Spleen (tissue), 7 donors: ENCODE results near the gene CAPN9.

Experiments
- CTCF ChIP-seq, 11 experiments: fragments of 200-600 bp in 7 of 11; fragments of 450-650 bp in 4 of 11; sonication (generic) in 4 of 11; IDR thresholded peaks in 8 of 11; conservative IDR thresholded peaks in 3 of 11; 1 replicate in 7 of 11; 2 replicates in 4 of 11; pipeline versions ENCODE4 v1.4.0 to v1.8.0; 2016 to 2021; ENCODE audit warnings: antibody characterized with exemption in 11 of 11, inconsistent platforms in 4 of 11, mild to moderate bottlenecking in 1 of 11
- POLR2A ChIP-seq, 3 donors: fragments of 450-650 bp; IDR thresholded peaks; one replicate each; pipeline ENCODE4 v1.5.1; 2017; ENCODE audit warnings: antibody characterized with exemption in 3 of 3, mild to moderate bottlenecking in 1 of 3
- POLR2AphosphoS5 ChIP-seq, 3 donors: sonication (generic); formaldehyde crosslinking; IDR thresholded peaks; one replicate each; pipeline ENCODE4 v1.5.1; 2017; ENCODE audit warnings: antibody characterized with exemption in 3 of 3
- donor health status: DM: no; HTN: no; CAD: no; lungs with moderate emphysema.
- donor health status: DM: no; HTN: no; CAD: no.
- donor health status: DM: no; HTN: no; CAD: no.

DNA sequence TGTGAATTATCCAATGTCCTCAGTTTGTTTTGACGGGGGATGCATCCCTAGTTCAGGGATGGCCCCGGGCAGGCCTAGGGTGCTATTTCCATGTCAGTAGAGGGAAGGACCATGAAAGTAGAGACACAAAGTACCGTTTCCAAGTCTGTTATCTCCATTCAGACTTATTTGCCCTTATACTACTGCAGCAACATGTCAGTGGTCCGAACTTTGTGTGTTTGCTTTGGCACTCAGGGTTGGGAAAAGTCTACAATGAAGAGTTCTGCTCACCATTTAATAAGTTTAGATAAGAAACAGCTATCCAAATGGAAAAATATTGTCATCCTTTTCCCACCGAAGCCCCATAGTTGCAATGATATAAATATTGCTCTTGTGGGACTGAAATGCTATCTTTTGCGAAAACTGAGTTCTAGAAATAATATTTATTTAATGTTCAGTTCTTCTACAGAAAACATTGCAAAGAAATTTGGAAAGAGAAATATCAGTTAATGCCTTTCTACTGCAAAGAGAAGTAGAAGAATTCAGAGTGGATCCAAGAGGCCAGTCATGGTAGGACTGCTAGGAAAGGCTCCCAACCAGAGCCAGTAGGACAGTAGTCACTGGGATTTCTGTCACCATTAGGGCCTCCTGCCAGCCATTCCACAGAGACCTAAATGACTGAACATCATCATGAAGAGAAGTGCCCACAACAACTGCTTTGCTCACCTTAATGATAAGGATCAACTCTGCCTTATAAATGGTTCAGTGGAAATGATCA, 21.8 kb upstream of the CAPN9 start:
- TF ChIP-seq CTCF (IDR thresholded peaks at IDR 0.05 in 8 of 11, conservative IDR thresholded peaks at IDR 0.05 in 3 of 11) (no peak), POLR2A (IDR thresholded peaks at IDR 0.05) (no peak), POLR2AphosphoS5 (IDR thresholded peaks at IDR 0.05) (no peak)
